Astrocyte (in vitro differentiated cells and primary cell): ENCODE results near the gene SVIL.

ENCODE experiments used
- EZH2 ChIP-seq: IDR thresholded peaks from 2 replicates; pipeline ENCODE4 v1.6.1; 2012; ENCODE audit warnings: mild to moderate bottlenecking, low read length, inconsistent platforms; ENCODE audit not compliant: insufficient read depth
- TF ChIP-seq, protein P1 (sequence below): IDR thresholded peaks from 2 replicates; pipeline ENCODE4 v1.5.1; 2011; ENCODE audit warnings: low read depth, mild to moderate bottlenecking, inconsistent platforms, low read length, moderate library complexity; ENCODE audit not compliant: insufficient read depth

DNA sequence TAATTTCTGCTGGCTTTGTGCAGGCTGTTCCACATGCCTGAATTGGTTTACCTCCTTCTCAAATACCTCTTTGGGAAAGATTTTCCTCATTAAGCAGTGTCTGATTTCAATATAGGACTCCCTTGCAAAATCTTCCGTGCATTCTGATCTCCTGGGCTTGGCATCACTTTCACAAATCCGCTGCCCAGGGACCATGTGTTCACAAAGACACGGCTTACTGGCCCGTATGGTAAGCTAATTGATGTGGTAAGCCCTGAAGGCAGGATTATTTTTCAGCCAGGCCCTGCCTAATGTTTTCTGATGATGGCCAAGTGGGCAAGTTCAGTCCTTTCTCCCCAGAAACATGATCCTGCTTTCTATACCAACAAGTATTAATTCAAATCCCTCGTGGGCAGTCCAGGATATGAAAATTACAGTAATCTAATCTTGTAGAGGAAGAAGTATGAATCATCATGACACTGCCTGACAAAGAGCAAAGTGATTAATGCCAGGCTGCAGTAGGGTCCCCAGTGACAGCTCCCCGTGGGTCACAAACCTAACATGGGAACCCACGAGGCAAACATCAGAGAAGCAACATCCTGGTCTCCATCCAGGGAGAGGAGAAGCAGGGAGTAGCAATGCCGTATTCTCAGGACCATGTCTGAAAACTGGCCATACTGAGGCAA is 11.6 kb upstream of the SVIL start:
- TF ChIP-seq EZH2 = no peak
- TF ChIP-seq, protein P1, sequence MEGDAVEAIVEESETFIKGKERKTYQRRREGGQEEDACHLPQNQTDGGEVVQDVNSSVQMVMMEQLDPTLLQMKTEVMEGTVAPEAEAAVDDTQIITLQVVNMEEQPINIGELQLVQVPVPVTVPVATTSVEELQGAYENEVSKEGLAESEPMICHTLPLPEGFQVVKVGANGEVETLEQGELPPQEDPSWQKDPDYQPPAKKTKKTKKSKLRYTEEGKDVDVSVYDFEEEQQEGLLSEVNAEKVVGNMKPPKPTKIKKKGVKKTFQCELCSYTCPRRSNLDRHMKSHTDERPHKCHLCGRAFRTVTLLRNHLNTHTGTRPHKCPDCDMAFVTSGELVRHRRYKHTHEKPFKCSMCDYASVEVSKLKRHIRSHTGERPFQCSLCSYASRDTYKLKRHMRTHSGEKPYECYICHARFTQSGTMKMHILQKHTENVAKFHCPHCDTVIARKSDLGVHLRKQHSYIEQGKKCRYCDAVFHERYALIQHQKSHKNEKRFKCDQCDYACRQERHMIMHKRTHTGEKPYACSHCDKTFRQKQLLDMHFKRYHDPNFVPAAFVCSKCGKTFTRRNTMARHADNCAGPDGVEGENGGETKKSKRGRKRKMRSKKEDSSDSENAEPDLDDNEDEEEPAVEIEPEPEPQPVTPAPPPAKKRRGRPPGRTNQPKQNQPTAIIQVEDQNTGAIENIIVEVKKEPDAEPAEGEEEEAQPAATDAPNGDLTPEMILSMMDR = no peak
